ENCODE data around the gene EHBP1.

EHBP1 gene

DNA sequence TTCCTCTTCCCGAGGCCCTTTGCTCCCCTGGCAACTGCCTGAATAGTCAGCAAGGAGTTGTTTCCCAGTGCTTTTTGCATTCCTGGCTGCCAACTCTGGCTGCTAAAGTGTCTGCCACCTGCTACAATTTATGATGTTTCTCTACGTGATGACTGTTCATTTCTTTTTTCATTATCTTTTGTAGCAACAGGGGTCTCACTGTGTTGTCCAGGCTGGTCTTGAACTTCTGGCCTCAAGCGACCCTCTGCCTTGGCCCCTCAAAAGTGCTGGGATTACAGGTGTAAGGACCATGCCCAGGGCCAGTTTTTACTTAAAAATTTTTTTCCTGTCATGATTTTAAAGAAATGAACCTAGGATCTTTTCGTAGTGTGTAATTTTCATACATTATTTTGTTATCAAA lies 11.3 kb downstream of the EHBP1 start:
- ATAC-seq (replicated peaks), result no peak
- Mint-ChIP-seq H3K9me3 (no peaks in the 10 kb centered on the region), H3K27me3 (no peaks in the 10 kb centered on the region), H3K27ac (no peak overlapping the region), H3K36me3 (peaks cover 16 to 23% of the 10 kb centered on the region in 2 donors), H3K4me3 (no peak overlapping the region), H3K4me1 (peaks cover 4 to 12% of the 10 kb centered on the region in 2 donors)
- DNase-seq, result no peak

GRCh38 chr2:62717503-62718081 lies 12.1 kb downstream of the EHBP1 start:
- H3K4me1 Mint-ChIP-seq, result peaks cover 4 to 12% of the 10 kb centered on the region in 2 donors
- DNase-seq (no peak), ATAC-seq (replicated peaks) (no peak)
- H3K27me3 Mint-ChIP-seq, result no peaks in the 10 kb centered on the region
- no peak overlapping the region for H3K4me3 Mint-ChIP-seq
- peaks cover 2% of the 10 kb centered on the region in 2 donors for H3K9me3 Mint-ChIP-seq
- H3K36me3 Mint-ChIP-seq, result peaks cover 18 to 30% of the 10 kb centered on the region in 2 donors
- no peak overlapping the region for H3K27ac Mint-ChIP-seq

GRCh38 chr2:62718225-62718822 lies 12.8 kb downstream of the EHBP1 start:
- no peaks in the 10 kb centered on the region for H3K27me3 Mint-ChIP-seq
- no peak for DNase-seq
- peaks cover 3 to 12% of the 10 kb centered on the region in 2 donors for H3K4me1 Mint-ChIP-seq
- no peak overlapping the region for H3K27ac Mint-ChIP-seq
- H3K36me3 Mint-ChIP-seq, result peaks cover 26 to 37% of the 10 kb centered on the region in 2 donors
- H3K9me3 Mint-ChIP-seq, result peaks cover 8 to 10% of the 10 kb centered on the region in 2 donors
- no peak for ATAC-seq (replicated peaks)
- no peak overlapping the region for H3K4me3 Mint-ChIP-seq

DNA sequence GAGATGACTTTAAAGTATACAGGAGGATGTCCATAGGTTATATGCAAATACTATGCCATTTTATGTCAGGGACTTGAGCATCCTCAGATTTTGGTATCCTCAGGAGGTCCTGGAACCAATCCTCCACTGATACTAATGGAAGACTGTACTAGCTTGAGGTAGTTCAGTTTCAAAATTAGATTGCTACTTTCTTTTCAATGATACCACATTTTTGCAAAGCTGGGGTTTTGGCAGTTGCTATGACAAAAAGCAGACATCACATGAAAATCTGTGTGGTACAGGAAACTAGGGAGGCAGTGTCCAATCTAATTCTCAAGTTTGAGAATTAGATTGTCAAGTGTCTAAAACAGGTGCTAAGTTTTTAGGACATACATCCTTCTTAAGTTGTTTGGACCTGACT lies 14.2 kb downstream of the EHBP1 start:
- no peak for ATAC-seq (replicated peaks)
- Mint-ChIP-seq H3K9me3 (peaks cover 16 to 20% of the 10 kb centered on the region in 2 donors), H3K36me3 (peaks cover 31 to 44% of the 10 kb centered on the region in 2 donors)

GRCh38 chr2:62722679-62723078 lies 17.2 kb downstream of the EHBP1 start:
- H3K36me3 Mint-ChIP-seq, result peaks cover 28 to 50% of the 10 kb centered on the region in 2 donors
- DNase-seq (no peak), ATAC-seq (replicated peaks) (no peak)
- peaks cover 28 to 33% of the 10 kb centered on the region in 2 donors for H3K4me1 Mint-ChIP-seq
- peaks cover 16 to 20% of the 10 kb centered on the region in 2 donors for H3K9me3 Mint-ChIP-seq
- no peak overlapping the region for H3K27ac Mint-ChIP-seq
- H3K27me3 Mint-ChIP-seq, result no peaks in the 10 kb centered on the region
- no peak overlapping the region for H3K4me3 Mint-ChIP-seq

More for the DNA sequence above, 14.2 kb downstream of the EHBP1 start:
- Mint-ChIP-seq H3K27me3 (no peaks in the 10 kb centered on the region), H3K27ac (no peak overlapping the region), H3K4me3 (no peak overlapping the region), H3K4me1 (peaks cover 7 to 12% of the 10 kb centered on the region in 2 donors)
- no peak for DNase-seq

DNA sequence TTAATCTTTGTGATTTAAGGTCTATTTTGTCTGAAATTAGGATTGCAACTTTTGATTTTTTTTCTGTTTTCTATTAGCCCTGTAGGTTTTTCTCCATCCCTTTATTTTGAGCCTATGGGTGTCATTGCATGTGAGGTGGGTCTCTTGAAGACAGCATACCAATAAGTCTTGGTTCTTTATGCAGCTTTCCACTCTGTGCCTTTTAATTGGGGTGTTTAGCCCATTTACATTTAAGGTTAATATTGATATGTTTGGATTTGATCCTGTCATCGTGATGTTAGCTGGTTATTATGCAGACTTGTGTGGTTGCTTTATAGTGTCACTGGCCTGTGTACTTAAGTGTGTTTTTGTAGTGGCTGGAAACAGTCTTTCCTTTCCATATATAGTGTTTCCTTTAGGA lies 17.7 kb downstream of the EHBP1 start:
- Mint-ChIP-seq H3K27me3 (no peaks in the 10 kb centered on the region), H3K27ac (no peak overlapping the region), H3K4me1 (peaks cover 29 to 38% of the 10 kb centered on the region in 2 donors), H3K36me3 (peaks cover 28 to 51% of the 10 kb centered on the region in 2 donors), H3K9me3 (peaks cover 16 to 20% of the 10 kb centered on the region in 2 donors), H3K4me3 (no peak overlapping the region)
- no peak for ATAC-seq (replicated peaks)
- DNase-seq, result no peak

DNA sequence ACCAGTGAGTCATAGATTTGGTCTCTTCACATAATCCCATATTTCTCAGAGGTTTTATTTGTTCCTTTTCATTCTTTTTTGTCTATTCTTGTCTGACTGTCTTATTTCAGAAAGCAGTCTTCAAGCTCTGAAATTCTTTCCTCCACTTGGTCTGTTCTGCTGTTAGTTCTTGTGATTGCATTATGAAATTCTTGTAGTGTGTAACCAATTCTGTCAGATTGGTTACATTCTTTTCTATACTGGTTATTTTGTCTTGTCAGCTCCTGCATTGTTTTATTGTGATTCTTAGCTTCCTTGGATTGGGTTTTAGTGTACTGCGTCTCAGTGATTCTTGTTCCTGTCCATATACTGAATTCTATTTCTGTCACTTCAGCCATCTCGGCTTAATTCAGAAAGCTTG lies 18.6 kb downstream of the EHBP1 start:
- peaks cover 29 to 38% of the 10 kb centered on the region in 2 donors for H3K4me1 Mint-ChIP-seq
- DNase-seq, result no peak
- no peak overlapping the region for H3K4me3 Mint-ChIP-seq
- H3K36me3 Mint-ChIP-seq, result peaks cover 28 to 51% of the 10 kb centered on the region in 2 donors
- no peak overlapping the region for H3K27ac Mint-ChIP-seq
- no peaks in the 10 kb centered on the region for H3K27me3 Mint-ChIP-seq
- ATAC-seq (replicated peaks), result no peak
- H3K9me3 Mint-ChIP-seq, result peaks cover 16 to 20% of the 10 kb centered on the region in 2 donors

DNA sequence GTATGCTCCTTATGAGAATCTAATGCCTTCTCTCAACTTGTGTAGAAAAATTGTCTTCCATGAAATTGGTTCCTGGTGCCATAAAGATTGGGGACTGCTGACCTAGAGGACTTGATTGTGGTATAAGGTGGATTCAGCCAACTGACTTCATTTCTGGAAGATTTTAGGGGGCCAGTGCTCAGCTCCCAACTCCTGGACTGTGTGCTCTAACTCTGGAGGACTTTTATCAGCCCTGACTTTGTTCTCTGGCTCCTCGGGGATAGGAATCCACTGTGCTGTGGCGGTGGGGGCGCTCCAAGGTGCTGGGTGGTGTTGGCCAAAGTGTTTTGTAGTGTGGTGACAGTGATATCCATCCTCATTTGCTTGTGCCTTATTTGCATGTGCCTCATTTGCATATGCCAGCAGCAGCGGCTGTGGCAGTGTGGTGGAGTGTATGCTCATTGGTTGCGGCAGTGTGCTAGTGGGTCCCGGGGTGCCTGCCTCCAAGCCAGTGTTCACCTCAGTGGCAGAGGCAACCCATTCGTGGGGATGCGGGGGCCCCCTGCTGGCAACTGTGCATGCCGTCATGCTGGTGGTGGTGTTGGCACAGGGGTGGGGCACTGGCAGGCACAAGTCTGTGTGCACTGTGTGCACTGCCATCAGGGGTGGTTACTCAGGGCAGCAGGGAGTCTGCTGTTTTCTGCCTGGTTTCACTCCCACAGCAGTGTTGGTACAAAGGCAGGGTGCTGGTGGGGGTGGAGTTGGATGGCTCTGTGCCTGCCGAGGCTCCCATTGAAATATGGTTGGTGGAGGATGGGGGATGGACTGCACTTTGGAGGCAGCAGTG lies 19.6 kb downstream of the EHBP1 start:
- ATAC-seq (replicated peaks) (peak; percentile 36 to 38), DNase-seq (no peak)
- Mint-ChIP-seq H3K27ac (peak overlapping the region; percentile 79), H3K36me3 (peaks cover 27 to 47% of the 10 kb centered on the region in 2 donors), H3K4me1 (peaks cover 29 to 35% of the 10 kb centered on the region in 2 donors), H3K9me3 (peaks cover 17 to 20% of the 10 kb centered on the region in 2 donors), H3K4me3 (no peak overlapping the region), H3K27me3 (no peaks in the 10 kb centered on the region)

GRCh38 chr2:62725712-62726055 lies 20.2 kb downstream of the EHBP1 start:
- Mint-ChIP-seq H3K4me3 (no peak overlapping the region), H3K27ac (no peak overlapping the region), H3K36me3 (peaks cover 30 to 51% of the 10 kb centered on the region in 2 donors), H3K9me3 (peaks cover 20 to 23% of the 10 kb centered on the region in 2 donors), H3K27me3 (no peaks in the 10 kb centered on the region), H3K4me1 (peaks cover 29 to 31% of the 10 kb centered on the region in 2 donors)
- DNase-seq (no peak), ATAC-seq (replicated peaks) (no peak)

DNA sequence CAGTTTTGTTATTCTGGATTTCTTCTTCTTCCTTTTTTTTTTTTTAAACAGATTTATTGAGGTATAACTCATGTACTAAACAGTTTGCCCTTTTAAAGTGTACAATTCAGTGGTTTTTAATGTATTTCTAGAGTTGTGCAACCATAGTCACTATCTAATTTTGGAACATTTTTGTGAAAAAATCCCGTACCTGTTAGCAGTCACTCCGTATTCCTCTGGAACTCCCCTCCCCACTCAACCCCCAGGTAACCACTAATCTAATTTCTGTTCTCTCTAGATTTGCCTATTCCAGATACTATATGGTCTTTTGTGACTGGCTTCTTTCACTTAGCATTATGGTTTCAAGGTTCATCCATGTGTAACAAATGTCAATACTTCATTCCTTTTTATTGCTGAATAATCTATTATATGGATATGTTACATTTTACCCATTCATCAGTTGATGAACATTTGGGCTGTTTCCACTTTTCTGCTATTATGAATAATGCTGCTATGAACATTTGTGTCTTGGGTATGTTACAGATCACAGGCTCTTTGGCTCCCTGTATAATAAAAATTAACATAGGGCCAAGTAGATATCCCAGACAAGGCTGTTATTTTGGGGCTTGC lies 21.9 kb downstream of the EHBP1 start:
- DNase-seq (no peak), ATAC-seq (replicated peaks) (peak; percentile 63 to 69)
- Mint-ChIP-seq H3K27ac (peak overlapping the region; percentile 70), H3K36me3 (peaks cover 37 to 49% of the 10 kb centered on the region in 2 donors), H3K4me1 (peaks cover 27 to 36% of the 10 kb centered on the region in 2 donors), H3K4me3 (peak overlapping the region; percentile 29 to 55), H3K9me3 (peaks cover 27 to 33% of the 10 kb centered on the region in 2 donors), H3K27me3 (no peaks in the 10 kb centered on the region)

- Mint-ChIP-seq H3K36me3 (peaks cover 33 to 49% of the 10 kb centered on the region in 2 donors), H3K27ac (no peak overlapping the region), H3K9me3 (peaks cover 23 to 29% of the 10 kb centered on the region in 2 donors), H3K4me3 (no peak overlapping the region), H3K27me3 (no peaks in the 10 kb centered on the region), H3K4me1 (peaks cover 30 to 42% of the 10 kb centered on the region in 2 donors)
- peak in 1 of 2 donors; percentile 20 for ATAC-seq (replicated peaks)
- no peak for DNase-seq
Observed at GRCh38 chr2:62727876-62728566, 22.5 kb downstream of the EHBP1 start.

GRCh38 chr2:62731275-62731674 lies 25.8 kb downstream of the EHBP1 start:
- H3K4me1 Mint-ChIP-seq, result peaks cover 25 to 36% of the 10 kb centered on the region in 2 donors
- no peak for DNase-seq
- peaks cover 21 to 30% of the 10 kb centered on the region in 2 donors for H3K36me3 Mint-ChIP-seq
- H3K4me3 Mint-ChIP-seq, result no peak overlapping the region
- H3K9me3 Mint-ChIP-seq, result peaks cover 13 to 16% of the 10 kb centered on the region in 2 donors
- H3K27ac Mint-ChIP-seq, result no peak overlapping the region
- no peaks in the 10 kb centered on the region for H3K27me3 Mint-ChIP-seq
- no peak for ATAC-seq (replicated peaks)

DNA sequence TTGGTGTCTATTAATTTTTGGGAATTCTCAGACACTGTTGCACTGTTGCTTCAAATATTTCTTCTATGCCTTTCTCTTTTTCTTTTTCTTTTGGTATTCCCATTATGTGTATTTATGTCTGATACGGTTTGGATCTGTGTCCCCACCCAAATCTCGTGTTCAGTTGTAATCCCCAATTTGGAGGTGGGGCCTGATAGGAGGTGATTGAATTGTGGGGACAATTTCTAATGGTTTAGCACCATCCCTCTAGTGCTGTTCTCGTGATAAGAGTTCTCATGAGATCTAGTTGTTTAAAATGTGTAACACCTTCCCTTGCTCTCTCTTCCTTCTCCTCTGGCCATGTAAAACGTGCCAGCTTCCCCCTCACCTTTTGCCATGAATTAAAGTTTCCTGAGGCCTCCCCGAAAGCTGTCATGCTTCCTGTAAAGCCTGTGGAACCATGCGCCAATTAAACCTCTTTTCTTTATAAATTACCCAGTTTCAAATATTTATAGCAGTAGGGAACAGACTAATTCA lies 26.8 kb downstream of the EHBP1 start:
- Mint-ChIP-seq H3K4me1 (peaks cover 23 to 39% of the 10 kb centered on the region in 2 donors), H3K4me3 (no peak overlapping the region), H3K27ac (no peak overlapping the region), H3K9me3 (peaks cover 13 to 16% of the 10 kb centered on the region in 2 donors), H3K27me3 (no peaks in the 10 kb centered on the region), H3K36me3 (peaks cover 21 to 25% of the 10 kb centered on the region in 2 donors)
- DNase-seq (no peak), ATAC-seq (replicated peaks) (no peak)

All from stimulated activated naive B cell treated with anti-CD40 and anti-IgM and Interleukin-4, amounts not matched to agents 10 μg/mL and 1 μg/mL and 100 μg/mL, for 72 hours (primary cell).